ENCODE results near the gene VPS39.

The VPS39 gene

GRCh38 chr15:42128476-42128875 is 79.6 kb downstream of the VPS39 start:
- no peak for DNase-seq

- no peak for DNase-seq
These were observed 84.6 kb downstream of the VPS39 start for GRCh38 chr15:42123546-42123945.

- DNase-seq: no peak
These were observed 86.4 kb downstream of the VPS39 start for GRCh38 chr15:42121682-42122081.

- no peak for DNase-seq
These were observed 87.1 kb downstream of the VPS39 start for GRCh38 chr15:42121021-42121420.

GRCh38 chr15:42120285-42120684 is 87.8 kb downstream of the VPS39 start:
- no peak for DNase-seq

GRCh38 chr15:42119446-42119760 is 88.7 kb downstream of the VPS39 start:
- no peak for DNase-seq

- peak; percentile 3 for DNase-seq
These were observed 89.3 kb downstream of the VPS39 start for GRCh38 chr15:42118650-42119445.

GRCh38 chr15:42111924-42112323 is 96.2 kb downstream of the VPS39 start:
- DNase-seq: no peak

- DNase-seq: no peak
These were observed 97.7 kb downstream of the VPS39 start for GRCh38 chr15:42110367-42110766.

GRCh38 chr15:42108806-42109205 is 99.3 kb downstream of the VPS39 start:
- no peak for DNase-seq

All from NCI-H748 treated with DMSO at 0.1 percent for 48 hours (cell line).